Left lobe of liver (tissue), 2 donors: Measurements from ENCODE around the gene NEFH. TPM values are rescaled to one million over a fixed set of nuclear protein-coding genes. Genes with fewer than 3 reads are reported as not detected.
"Not testable (repeated sequence)": the region's sequence is repeated elsewhere in the genome, so short reads cannot be mapped to it uniquely, and the experiment has no call there.

Experiments used
- ATAC-seq: fragments of 200-7000 bp; cut with Tn5 transposase; one replicate; pipeline ENCODE4 v1.9.1; 2020; ENCODE audit warnings: mild to moderate bottlenecking, moderate library complexity
- DNase-seq: peaks from one replicate; pipeline ENCODE4 v3.0.0-alpha.2; 2020; ENCODE audit warnings: low spot score
- total RNA-seq: library from RNA; stranded (reverse); gene quantifications from one replicate; pipeline ENCODE4 v1.2.1, GENCODE V29; 2021
- donor health status: DM: no; HTN: no; CAD: no; lungs with moderate emphysema.
- donor health status: DM: no; HTN: yes; CAD: no.

Gene NEFH
- total RNA-seq, 1 donor from 2014 or later: 0.15 TPM

DNA sequence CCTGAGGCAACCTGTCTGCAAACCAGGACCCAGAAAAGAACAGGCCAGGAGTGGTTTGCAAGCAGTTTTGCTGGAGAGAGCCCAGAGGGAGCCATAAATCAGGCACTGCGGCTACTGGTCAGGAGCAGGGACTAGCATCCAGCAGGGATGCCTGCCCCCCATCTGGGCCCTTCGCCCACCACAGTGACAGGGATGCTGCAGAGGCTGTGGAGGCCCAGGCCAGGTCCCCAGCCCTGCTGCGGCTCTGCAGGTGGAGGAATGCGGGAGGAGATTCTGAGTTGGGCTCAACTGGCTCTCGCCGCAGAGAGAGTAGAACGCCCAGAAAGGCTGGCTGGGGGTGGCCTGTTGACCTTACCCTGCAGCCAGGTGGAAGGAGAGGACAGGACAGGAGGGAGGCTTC, 16.4 kb upstream of the NEFH start:
- ATAC-seq (no peak), DNase-seq (no peak)

DNA sequence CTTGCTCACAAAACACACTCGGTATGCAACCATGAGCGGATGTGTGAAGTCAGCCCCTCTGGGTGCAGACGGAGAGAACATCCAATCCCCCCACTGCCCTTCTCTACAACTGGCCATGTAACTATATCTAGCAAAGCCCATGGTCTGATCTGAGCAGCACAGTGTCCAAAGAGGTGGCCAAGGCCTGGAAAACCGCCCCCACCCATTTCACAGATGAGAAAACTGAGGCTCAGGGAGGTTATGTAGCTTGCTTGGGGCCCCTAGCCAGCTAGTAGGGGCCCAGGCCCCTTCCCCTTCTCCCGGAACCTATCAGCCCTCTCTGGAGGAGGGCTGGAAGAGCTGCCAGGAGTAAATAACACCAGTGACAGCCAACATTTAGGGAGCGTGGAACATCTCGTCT, 15.4 kb upstream of the NEFH start:
- DNase-seq: no peak
- ATAC-seq: no peak

DNA sequence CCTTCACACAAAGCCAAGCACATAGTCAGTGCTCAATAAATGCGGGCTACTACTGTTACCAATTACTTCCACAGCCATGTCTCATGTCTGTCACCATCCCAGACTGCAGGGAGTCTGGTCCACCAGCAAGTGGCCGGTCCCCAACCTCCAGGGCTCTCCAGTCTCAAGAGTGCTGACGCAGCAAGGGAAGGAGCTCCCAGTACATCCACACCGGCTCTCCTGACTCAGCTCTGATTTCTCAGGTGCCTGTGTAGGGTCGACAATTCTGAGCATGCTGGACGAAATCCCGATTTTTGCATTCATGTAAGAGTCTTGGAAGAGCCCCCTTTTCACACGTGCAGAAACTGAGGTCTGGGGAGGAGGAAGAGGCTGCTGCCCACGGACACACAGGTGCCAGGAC, 10.3 kb upstream of the NEFH start:
- no peak for DNase-seq
- no peak for ATAC-seq

DNA sequence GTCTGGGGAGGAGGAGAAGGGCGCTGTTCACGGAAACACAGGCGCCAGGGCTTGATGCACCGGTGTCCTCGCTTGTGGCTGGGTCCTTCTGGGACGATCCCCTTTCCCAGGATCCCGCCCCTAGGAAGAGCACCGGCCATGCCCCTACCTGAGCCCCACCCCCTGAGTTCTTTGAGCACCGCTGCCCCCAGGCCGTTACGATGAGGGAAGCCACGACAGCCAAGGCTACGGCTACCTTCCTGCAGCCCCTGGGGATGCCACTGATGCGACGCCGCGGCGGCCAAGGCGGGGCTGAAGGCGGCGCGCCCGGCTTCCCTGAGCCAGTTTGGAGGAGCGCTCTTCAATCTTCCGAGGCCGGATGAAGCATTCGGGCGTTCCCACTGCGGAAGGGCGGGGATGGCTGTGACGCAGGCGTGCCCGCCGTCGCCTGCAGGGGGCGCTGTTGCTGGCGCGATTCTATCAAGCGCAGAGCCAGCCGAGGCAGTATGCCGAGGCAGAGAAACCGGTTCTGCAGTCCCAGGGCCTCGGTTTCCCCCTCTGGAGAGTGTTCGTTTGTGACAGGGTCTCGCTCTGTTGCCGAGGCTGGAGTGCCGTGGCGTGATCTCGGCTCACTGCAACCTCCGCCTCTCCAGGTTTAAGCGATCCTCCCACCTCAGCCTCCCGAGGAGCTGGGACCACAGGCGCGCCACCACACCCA, 9.7 kb upstream of the NEFH start:
- ATAC-seq (peak; percentile 89), DNase-seq (peak; percentile 53)

DNA sequence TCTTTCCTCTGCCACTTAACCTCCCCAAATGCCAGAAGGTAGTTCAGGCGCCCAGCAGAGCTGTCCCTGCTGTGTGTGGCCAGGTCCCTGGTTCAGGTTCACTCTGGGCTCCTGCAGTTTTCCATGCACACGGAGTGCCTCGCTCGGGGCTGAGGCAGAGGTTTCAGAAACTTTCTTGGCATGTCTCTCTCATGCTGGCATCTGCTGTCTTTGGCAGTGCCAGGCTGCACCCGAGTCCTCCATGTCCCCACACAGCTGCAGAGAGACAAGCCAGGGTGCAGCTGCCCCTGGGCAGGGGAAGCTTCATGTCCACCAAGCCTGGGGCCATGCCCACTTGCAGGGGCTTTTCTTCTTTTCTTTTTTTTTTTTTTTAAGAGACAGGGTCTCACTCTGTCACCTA, 7.0 kb upstream of the NEFH start:
- DNase-seq (no peak), ATAC-seq (no peak)

DNA sequence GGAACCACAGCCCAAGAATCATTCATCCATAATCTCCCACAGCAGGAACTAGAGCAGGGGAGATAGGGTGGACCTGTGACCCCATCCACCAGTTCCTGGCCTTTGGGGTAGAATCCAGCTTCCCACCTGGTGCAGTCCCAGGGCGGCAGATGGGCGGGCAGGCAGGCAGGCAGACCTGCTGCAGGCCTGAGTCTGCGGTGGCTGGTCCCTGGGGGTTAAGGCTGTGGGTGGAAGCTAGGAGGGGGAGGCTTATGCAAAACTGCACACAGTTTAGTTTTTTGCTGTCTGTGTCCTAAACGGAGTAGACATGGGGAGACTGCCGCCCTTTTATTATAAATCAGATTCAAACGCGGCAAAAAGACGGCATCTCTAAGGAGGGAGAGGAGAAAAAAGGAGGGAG, 4.5 kb upstream of the NEFH start:
- no peak for DNase-seq

DNA sequence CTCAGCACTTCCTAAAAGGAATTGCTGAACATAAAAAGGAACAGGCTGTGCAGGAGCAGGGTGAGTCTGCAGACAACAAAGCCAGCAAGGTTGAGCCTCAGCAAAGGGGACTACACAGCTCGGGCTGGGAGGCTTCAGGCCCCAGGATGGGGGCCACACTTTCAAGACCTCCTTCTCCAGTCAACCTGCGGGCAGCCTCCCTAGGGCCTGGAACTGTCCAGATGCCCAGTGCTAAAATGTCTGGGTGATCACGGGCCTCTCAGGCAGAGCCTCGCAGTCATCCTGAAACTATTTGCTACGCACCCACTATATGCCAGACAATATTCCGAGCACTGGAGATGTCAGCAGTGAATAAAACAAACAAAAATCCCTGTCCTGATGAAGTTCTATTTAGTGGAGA, 3.9 kb upstream of the NEFH start:
- ATAC-seq (no peak), DNase-seq (no peak)

More for the DNA sequence above, 4.5 kb upstream of the NEFH start:
- ATAC-seq: no peak

DNA sequence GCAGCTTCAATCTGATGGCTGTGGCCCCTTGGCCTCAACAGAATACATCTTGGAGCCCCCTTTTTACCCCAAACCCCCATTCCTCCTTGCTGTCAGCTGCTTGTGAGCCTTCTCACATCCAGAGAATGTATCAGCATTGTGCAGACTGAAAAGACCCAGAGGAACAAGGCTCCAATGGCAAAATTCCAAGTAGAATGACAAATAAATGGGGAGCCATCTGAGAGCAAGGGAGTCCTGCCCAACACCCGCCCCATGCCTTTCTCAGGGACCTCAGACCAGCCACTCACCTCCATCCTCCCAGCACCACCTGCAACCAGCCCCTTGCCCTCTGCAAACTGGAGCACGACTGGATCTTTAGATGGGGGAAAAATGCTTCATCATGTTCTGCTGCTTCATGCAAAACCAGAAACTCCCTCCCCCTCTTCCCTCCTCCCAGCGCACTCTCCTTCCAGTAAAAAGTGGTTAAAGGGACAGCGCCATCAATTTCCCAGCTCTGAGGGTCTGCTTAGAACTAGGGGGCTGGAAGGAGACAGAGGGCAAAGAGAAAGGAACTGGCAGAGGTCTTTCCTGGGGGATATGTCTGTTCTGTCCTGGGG, 2.2 kb upstream of the NEFH start:
- ATAC-seq (no peak), DNase-seq (no peak)

DNA sequence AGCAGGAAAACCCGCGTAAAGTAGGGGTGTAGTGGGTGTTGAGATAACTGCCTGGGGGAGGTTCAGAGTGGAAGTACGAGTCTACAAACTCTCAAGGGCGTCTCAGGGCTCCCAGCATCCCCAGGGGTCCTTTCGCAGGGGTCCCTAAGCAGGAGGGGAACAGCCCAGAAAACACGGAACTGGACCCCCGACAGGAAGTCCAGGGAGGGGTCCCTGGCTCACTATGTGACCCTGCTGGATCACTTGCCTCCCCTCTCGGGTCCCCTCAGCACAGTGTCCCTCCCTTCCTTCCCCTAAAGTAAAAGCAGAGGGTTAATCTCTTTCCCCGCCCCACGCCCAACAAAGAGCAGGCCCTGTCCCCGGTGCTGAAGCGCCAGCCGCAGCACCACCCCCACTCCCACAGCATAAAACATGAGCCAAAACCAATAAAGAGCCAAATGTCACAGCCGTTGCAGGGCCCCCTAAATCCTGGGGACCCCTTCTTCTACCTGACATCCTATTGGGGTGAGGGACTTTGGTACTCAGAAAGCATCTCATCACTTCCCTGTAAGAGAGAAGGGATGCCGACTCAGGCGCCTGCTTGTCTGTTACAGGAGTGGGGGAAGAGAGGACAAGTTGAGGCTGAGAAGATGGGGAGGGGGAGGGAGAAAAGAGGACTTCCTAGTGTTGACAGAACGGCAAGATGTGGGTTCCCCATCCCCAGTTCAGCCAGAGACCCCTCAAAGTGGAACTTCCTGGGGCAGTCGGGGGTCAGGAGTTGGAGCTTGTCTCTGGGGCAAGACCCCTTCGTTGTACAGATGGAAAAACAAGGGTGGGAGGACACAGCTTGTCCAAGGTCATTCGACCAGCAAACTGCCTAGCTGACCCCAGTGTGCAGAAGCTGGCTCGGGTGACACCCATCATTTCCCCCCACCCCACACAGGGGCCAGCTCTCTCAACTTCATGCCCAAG, 1.4 kb upstream of the NEFH start:
- DNase-seq (no peak), ATAC-seq (peak; percentile 65)

DNA sequence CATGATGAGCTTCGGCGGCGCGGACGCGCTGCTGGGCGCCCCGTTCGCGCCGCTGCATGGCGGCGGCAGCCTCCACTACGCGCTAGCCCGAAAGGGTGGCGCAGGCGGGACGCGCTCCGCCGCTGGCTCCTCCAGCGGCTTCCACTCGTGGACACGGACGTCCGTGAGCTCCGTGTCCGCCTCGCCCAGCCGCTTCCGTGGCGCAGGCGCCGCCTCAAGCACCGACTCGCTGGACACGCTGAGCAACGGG, 169 bp downstream of the NEFH start:
- DNase-seq (no peak), ATAC-seq (no peak)

DNA sequence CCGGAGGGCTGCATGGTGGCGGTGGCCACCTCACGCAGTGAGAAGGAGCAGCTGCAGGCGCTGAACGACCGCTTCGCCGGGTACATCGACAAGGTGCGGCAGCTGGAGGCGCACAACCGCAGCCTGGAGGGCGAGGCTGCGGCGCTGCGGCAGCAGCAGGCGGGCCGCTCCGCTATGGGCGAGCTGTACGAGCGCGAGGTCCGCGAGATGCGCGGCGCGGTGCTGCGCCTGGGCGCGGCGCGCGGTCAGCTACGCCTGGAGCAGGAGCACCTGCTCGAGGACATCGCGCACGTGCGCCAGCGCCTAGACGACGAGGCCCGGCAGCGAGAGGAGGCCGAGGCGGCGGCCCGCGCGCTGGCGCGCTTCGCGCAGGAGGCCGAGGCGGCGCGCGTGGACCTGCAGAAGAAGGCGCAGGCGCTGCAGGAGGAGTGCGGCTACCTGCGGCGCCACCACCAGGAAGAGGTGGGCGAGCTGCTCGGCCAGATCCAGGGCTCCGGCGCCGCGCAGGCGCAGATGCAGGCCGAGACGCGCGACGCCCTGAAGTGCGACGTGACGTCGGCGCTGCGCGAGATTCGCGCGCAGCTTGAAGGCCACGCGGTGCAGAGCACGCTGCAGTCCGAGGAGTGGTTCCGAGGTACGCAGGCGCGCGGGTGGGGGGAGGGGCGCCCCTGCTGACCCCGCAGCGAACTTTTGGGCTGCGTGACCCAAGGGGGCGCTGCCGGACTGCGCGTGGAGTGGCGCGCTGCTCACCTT, 670 bp downstream of the NEFH start:
- DNase-seq: no peak
- ATAC-seq: peak; percentile 48

DNA sequence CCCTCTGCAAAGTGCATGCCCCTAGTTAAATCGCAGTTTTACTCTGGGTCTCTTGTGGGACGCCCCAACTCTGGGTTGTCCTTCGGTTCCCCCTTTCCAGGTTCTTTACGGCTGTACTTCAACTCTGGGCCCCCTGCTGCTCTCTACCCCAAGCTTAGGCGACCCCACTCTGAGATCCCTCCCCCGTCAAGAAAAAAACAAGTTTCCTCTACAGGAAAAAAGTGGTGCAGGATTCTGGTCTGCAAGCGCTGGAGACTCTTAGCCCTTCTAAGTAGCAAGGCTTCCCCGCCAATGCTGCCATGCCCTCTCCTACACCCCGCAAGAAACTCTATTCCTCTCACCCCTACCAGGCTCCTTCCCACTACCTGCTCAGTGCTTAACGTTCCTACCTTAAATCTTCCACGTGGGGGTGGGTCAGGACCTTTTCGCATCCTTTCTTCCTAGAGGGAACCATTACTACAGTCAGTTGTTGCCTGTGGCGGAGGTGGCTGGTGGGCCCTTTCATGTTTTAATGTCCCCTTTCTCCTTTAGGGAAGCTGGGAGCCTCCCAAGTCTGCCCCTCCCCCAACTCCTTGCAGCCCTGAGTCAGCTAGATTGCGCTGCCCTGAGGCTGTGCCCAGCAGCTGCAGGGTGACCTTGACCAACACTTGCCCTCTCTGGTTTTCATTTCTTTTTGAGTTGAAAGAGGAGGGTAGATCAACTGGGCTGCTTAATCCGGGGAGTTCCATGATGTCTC, 1.4 kb downstream of the NEFH start:
- ATAC-seq (no peak), DNase-seq (no peak)

DNA sequence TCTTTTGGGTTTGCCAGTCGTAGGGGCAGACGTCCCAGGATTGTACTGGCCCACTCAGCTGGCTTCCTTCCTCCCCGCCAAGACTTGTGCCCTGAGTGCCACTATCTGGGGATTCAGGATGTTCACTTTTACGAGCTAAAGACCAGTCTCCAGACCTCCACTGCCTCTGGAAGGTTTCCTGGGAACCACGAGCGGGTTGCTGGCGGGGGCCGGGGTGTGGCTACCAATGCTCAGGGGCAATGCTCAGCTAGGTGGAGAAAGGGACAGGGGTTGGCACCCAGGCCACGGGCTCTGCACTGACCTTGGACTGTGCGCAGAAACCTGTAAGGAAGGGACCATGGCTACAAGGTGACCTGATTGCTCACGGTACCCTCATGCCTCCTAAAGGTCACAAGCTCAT, 2.2 kb downstream of the NEFH start:
- DNase-seq (no peak), ATAC-seq (no peak)

DNA sequence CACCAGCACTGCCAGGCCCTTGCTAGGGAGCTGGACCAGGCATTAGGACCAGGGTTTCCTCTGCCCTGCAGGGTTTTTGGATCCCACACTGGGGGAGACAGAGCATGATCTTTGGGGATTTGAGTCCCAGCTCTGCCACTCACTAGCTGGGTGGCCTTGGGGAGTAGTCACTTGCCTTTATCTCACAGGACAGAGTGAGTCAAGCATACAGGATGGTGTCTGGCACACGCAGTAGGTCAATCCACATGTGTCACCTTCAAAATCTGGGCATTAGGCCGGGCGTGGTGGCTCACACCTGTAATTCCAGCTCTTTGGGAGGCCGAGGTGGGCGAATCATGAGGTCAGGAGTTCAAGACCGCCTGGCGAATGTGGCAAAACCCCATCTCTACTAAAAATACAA, 2.7 kb downstream of the NEFH start:
- DNase-seq: no peak
- ATAC-seq: no peak

DNA sequence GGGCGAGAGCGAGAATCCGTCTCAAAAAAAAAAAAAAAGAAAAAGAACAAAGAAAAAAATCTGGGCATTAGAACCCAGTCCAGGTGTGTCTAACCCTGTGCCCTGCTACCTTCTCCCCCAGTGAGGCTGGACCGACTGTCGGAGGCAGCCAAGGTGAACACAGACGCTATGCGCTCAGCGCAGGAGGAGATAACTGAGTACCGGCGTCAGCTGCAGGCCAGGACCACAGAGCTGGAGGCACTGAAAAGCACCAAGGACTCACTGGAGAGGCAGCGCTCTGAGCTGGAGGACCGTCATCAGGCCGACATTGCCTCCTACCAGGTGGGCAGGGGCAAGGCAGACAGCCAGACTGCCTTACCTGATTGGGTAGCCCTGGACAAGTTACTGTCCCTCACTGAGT, 3.2 kb downstream of the NEFH start:
- DNase-seq: no peak

DNA sequence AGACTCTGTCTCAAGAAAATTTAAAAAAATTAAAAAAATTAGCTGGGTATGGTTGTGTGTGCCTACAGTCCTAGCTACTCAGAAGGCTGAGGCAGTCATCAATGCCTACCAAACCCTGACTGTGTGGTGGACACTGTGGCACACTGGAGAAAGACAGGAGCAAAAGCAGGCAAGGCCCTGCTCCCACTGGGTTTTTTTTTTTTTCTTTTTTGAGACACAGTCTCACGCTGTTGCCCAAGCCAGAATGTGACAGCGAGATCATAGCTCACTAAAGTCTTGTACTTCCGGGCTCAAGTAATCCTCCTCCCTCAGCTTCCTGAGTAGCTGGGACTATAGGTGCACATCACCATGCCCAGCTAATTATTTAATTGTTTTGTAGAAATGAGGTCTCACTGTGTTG, 4.6 kb downstream of the NEFH start:
- ATAC-seq (no peak), DNase-seq (no peak)

More for the DNA sequence above, 3.2 kb downstream of the NEFH start:
- ATAC-seq: no peak

DNA sequence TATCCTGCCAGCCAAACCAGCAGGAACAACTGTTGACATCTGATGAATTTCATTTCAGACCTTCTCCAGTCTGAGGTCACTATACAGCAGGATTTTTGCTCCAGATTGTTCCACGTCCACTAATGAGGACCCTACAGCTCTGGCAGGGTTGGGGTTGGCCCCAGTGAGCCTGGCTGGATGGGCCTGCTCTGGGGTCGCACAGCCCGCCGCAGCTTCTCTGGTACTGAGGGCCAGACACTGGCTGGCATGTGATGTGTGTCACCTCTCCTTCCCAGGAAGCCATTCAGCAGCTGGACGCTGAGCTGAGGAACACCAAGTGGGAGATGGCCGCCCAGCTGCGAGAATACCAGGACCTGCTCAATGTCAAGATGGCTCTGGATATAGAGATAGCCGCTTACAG, 5.4 kb downstream of the NEFH start:
- DNase-seq (no peak), ATAC-seq (no peak)

DNA sequence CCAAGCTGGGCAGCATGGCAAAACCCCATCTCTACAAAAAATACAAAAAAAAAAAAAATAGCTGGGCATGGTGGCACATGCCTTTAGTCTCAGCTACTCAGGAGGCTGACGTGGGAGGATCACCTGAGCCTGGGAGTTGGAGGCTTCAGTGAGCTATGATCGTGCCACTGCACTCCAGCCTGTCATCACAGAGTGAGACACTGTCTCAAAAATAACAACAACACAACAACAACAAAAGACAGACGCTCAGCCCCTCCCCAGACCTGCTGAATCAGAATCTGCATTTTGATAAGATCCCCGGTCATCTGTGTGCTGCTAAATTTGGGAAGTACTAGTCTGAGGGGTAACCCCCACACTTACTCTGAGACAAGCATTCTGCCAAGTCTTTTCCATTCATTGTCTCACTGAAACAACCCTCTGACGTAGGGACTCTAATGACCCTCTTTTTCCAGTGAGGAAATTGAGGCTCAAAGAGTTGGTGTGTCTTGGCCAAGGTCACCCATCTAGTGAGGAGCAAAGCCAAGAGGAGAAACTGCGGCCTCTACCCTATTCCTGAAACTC, 7.5 kb downstream of the NEFH start:
- DNase-seq: no peak
- no peak for ATAC-seq

DNA sequence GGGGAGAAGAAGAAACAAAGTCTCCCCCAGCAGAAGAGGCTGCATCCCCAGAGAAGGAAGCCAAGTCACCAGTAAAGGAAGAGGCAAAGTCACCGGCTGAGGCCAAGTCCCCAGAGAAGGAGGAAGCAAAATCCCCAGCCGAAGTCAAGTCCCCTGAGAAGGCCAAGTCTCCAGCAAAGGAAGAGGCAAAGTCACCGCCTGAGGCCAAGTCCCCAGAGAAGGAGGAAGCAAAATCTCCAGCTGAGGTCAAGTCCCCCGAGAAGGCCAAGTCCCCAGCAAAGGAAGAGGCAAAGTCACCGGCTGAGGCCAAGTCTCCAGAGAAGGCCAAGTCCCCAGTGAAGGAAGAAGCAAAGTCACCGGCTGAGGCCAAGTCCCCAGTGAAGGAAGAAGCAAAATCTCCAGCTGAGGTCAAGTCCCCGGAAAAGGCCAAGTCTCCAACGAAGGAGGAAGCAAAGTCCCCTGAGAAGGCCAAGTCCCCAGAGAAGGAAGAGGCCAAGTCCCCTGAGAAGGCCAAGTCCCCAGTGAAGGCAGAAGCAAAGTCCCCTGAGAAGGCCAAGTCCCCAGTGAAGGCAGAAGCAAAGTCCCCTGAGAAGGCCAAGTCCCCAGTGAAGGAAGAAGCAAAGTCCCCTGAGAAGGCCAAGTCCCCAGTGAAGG, 9.2 kb downstream of the NEFH start:
- ATAC-seq, DNase-seq: not testable (repeated sequence)

DNA sequence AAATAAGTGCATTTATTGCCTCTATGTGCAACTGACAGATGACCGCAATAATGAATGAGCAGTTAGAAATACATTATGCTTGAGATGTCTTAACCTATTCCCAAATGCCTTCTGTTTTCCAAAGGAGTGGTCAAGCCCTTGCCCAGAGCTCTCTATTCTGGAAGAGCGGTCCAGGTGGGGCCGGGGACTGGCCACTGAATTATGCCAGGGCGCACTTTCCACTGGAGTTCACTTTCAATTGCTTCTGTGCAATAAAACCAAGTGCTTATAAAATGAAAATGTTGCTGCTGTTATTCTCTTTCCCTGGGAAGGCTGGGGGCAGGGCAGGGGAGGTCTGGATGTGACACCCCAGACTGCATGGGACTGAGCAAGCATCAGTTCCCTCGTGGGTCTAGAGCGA, 11.0 kb downstream of the NEFH start:
- ATAC-seq: no peak
- DNase-seq: no peak
